C1 segment of cervical spinal cord (tissue), 14 donors: ENCODE results near the gene BMP5.

Experiments used
- DNase-seq, 14 donors: peaks; one replicate each; lab custom pipeline; 2025; lab: John Stamatoyannopoulos, UW

The BMP5 gene

GRCh38 chr6:55812509-55812908 is 62.9 kb downstream of the BMP5 start:
- DNase-seq, result no peak

- no peak for DNase-seq
Measured at GRCh38 chr6:55811074-55811473, 64.3 kb downstream of the BMP5 start.

- no peak for DNase-seq
Measured at GRCh38 chr6:55802259-55802658, 73.1 kb downstream of the BMP5 start.

GRCh38 chr6:55798571-55798970 is 76.8 kb downstream of the BMP5 start:
- no peak for DNase-seq

- no peak for DNase-seq
Measured at GRCh38 chr6:55794136-55794812, 81.1 kb downstream of the BMP5 start.

GRCh38 chr6:55785273-55785672 is 90.1 kb downstream of the BMP5 start:
- DNase-seq, result no peak

- no peak for DNase-seq
Measured at GRCh38 chr6:55782275-55782674, 93.1 kb downstream of the BMP5 start.

GRCh38 chr6:55778705-55779104 is 96.7 kb downstream of the BMP5 start:
- no peak for DNase-seq

- DNase-seq, result no peak
Measured at GRCh38 chr6:55777469-55777868, 97.9 kb downstream of the BMP5 start.

GRCh38 chr6:55776113-55776512 is 99.3 kb downstream of the BMP5 start:
- no peak for DNase-seq

GRCh38 chr6:55775029-55775318 is 100.4 kb downstream of the BMP5 start:
- no peak for DNase-seq

GRCh38 chr6:55774286-55775028 is 100.9 kb downstream of the BMP5 start:
- DNase-seq, result no peak

- DNase-seq, result no peak
Measured at GRCh38 chr6:55773620-55774216, 101.7 kb downstream of the BMP5 start.

- no peak for DNase-seq
Measured at GRCh38 chr6:55772730-55773129, 102.7 kb downstream of the BMP5 start.

GRCh38 chr6:55759536-55759935 is 115.9 kb downstream of the BMP5 start:
- DNase-seq, result no peak

- no peak for DNase-seq
Measured at GRCh38 chr6:55758156-55758937, 117.0 kb downstream of the BMP5 start.

- DNase-seq, result no peak
Measured at GRCh38 chr6:55756531-55757031, 118.8 kb downstream of the BMP5 start.

- DNase-seq, result no peak
Measured at GRCh38 chr6:55748880-55749279, 126.5 kb downstream of the BMP5 start.

- DNase-seq, result no peak
Measured at GRCh38 chr6:55746473-55746872, 128.9 kb downstream of the BMP5 start.

GRCh38 chr6:55734256-55734655 is 141.1 kb downstream of the BMP5 start:
- no peak for DNase-seq

GRCh38 chr6:55729665-55730064 is 145.7 kb downstream of the BMP5 start:
- no peak for DNase-seq

- DNase-seq, result no peak
Measured at GRCh38 chr6:55726144-55726543, 149.2 kb downstream of the BMP5 start.
